OCI-LY7 (cell line): ENCODE data around the gene CPNE4. TPM values are rescaled to one million over a fixed set of nuclear protein-coding genes. Genes with fewer than 3 reads are reported as not detected.

ENCODE experiments used
- BruUV-seq: library from RNA; stranded (reverse); fragments of 400-500 nt; replicated peaks from 2 replicates; lab custom pipeline; 2021; lab: Mats Ljungman, UMichigan
- CTCF ChIA-PET: fragments of 300-600 bp; sonication (Branson Sonifier 250); formaldehyde crosslinking; loops from one replicate; lab custom pipeline; 2022; ENCODE audit warnings: antibody characterized with exemption; ENCODE audit not compliant: unreplicated experiment; lab: Charles Lee
- POLR2A ChIA-PET: fragments of 300-600 bp; sonication (Branson Sonifier 250); formaldehyde crosslinking; loops from one replicate; lab custom pipeline; 2022; ENCODE audit warnings: antibody characterized with exemption; lab: Charles Lee
- DNase-seq: peaks from one replicate; pipeline ENCODE4 v3.0.0-alpha.2; 2015; ENCODE audit warnings: low spot score
- H2AFZ ChIP-seq: fragments of 200-600 bp; sonication (generic), shearing (Covaris generic); 2 replicates; pipeline ENCODE4 v1.6.1; 2014; ENCODE audit warnings: mild to moderate bottlenecking, antibody characterized with exemption, low read length, moderate library complexity
- H3K27ac ChIP-seq: fragments of 200-600 bp; sonication (generic); 2 replicates; pipeline ENCODE4 v1.5.1; 2014; ENCODE audit warnings: mixed run types, low read depth, mild to moderate bottlenecking, moderate library complexity, low read length, inconsistent platforms; ENCODE audit not compliant: poor library complexity, severe bottlenecking
- H3K36me3 ChIP-seq: fragments of 200-600 bp; sonication (generic); 2 replicates; pipeline ENCODE4 v1.6.1; 2014; ENCODE audit warnings: mild to moderate bottlenecking, antibody characterized with exemption, low read length, moderate library complexity, mixed read lengths; ENCODE audit not compliant: insufficient read depth
- H3K4me1 ChIP-seq: fragments of 200-600 bp; sonication (generic); 2 replicates; pipeline ENCODE4 v1.5.1; 2014; ENCODE audit warnings: mild to moderate bottlenecking, low read length; ENCODE audit not compliant: insufficient read depth, poor library complexity, severe bottlenecking
- H3K4me2 ChIP-seq: fragments of 200-600 bp; sonication (generic); 2 replicates; pipeline ENCODE4 v1.6.1; 2014; ENCODE audit warnings: mild to moderate bottlenecking, low read length
- H3K4me3 ChIP-seq: fragments of 200-600 bp; sonication (generic); 2 replicates; pipeline ENCODE4 v1.5.1; 2014; ENCODE audit warnings: mild to moderate bottlenecking, low read depth, low read length; ENCODE audit not compliant: poor library complexity, severe bottlenecking
- H3K79me2 ChIP-seq: fragments of 200-600 bp; sonication (generic); 2 replicates; pipeline ENCODE4 v1.6.1; 2016; ENCODE audit warnings: low read depth, mild to moderate bottlenecking, low read length, moderate library complexity, mixed read lengths; ENCODE audit not compliant: insufficient read depth
- H3K9me2 ChIP-seq: fragments of 200-600 bp; sonication (generic); 2 replicates; pipeline ENCODE4 v1.6.1; 2016; ENCODE audit warnings: mild to moderate bottlenecking, low read length, mixed read lengths; ENCODE audit not compliant: insufficient read depth
- H3K9me3 ChIP-seq: fragments of 200-600 bp; sonication (generic); 2 replicates; pipeline ENCODE4 v1.6.1; 2014; ENCODE audit warnings: mild to moderate bottlenecking, mixed run types, low read length, mixed read lengths
- H4K20me1 ChIP-seq: fragments of 200-600 bp; sonication (generic); 2 replicates; pipeline ENCODE4 v1.6.1; 2014; ENCODE audit warnings: mild to moderate bottlenecking, antibody characterized with exemption, low read length, moderate library complexity, mixed read lengths; ENCODE audit not compliant: insufficient read depth
- CTCF ChIP-seq: fragments of 200-600 bp; sonication (generic); conservative IDR thresholded peaks from 2 replicates; pipeline ENCODE4 v1.5.1; 2014; ENCODE audit warnings: mild to moderate bottlenecking, antibody characterized with exemption, low read length, moderate library complexity, mixed read lengths
- EZH2phosphoT487 ChIP-seq: fragments of 200-600 bp; sonication (generic); IDR thresholded peaks from 2 replicates; pipeline ENCODE4 v1.6.1; 2018; ENCODE audit warnings: low read depth, borderline replicate concordance, mild to moderate bottlenecking, mixed run types, antibody characterized with exemption, low read length, moderate library complexity, mixed read lengths
- intact Hi-C: fragments of 100-400 bp; cut with micrococcal nuclease; formaldehyde crosslinking; loops from one replicate; pipeline ENCODE4 v1.10.0; 2022; ENCODE audit not compliant: unreplicated experiment
- total RNA-seq, 2 experiments: library from RNA; depleted of rRNA in 1 of 2; stranded (reverse); fragments of >200 nt in 1 of 2; shearing (Covaris generic) in 1 of 2; gene quantifications; 2 replicates each; pipeline ENCODE4 v1.2.3, GENCODE V29; 2014 to 2022

CPNE4 gene
- total RNA-seq, 2 experiments from 2014 or later = not detected

GRCh38 chr3:131962982-131963381, 71.8 kb downstream of the CPNE4 start:
- intact Hi-C loops = no loop called here
- Histone ChIP-seq H3K4me2 (no peak overlapping the region), H2AFZ (no peak overlapping the region), H3K79me2 (no peaks in the 10 kb centered on the region), H3K27ac (no peak overlapping the region), H3K4me1 (no peaks in the 10 kb centered on the region), H3K36me3 (no peaks in the 10 kb centered on the region), H4K20me1 (no peaks in the 10 kb centered on the region), H3K9me3 (no peaks in the 10 kb centered on the region), H3K4me3 (no peak overlapping the region), H3K9me2 (no peaks in the 10 kb centered on the region)
- no peak for DNase-seq
- POLR2A ChIA-PET = no interaction called here
- CTCF ChIA-PET = no interaction called here
- TF ChIP-seq CTCF (no peak), EZH2phosphoT487 (no peak)
- no TSS peak for BruUV-seq

- H3K36me3 ChIP-seq = no peaks in the 10 kb centered on the region
- no peak overlapping the region for H3K4me3 ChIP-seq
- intact Hi-C loops = no loop called here
- DNase-seq = no peak
- H4K20me1 ChIP-seq = no peaks in the 10 kb centered on the region
- POLR2A ChIA-PET = interaction anchor here (0.7 kb wide), 1 partner anchor 13 kb away, joined by 3 read pairs; no protein-coding TSS in a partner anchor
- no peaks in the 10 kb centered on the region for H3K4me1 ChIP-seq
- H2AFZ ChIP-seq = no peak overlapping the region
- no peak for TF ChIP-seq CTCF
- TF ChIP-seq EZH2phosphoT487 = no peak
- BruUV-seq = no TSS peak
- H3K9me2 ChIP-seq = no peaks in the 10 kb centered on the region
- H3K9me3 ChIP-seq = no peaks in the 10 kb centered on the region
- no peak overlapping the region for H3K4me2 ChIP-seq
- CTCF ChIA-PET = no interaction called here
- H3K79me2 ChIP-seq = no peaks in the 10 kb centered on the region
- H3K27ac ChIP-seq = no peak overlapping the region
These were observed 74.5 kb downstream of the CPNE4 start for GRCh38 chr3:131960324-131960723.

GRCh38 chr3:131957980-131958379, 76.8 kb downstream of the CPNE4 start:
- no peaks in the 10 kb centered on the region for H3K79me2 ChIP-seq
- H3K27ac ChIP-seq = no peak overlapping the region
- ChIA-PET POLR2A (interaction anchor here (0.7 kb wide), 1 partner anchor 13 kb away, joined by 3 read pairs; no protein-coding TSS in a partner anchor), CTCF (no interaction called here)
- H3K4me1 ChIP-seq = no peaks in the 10 kb centered on the region
- no peaks in the 10 kb centered on the region for H4K20me1 ChIP-seq
- H2AFZ ChIP-seq = no peak overlapping the region
- intact Hi-C loops = no loop called here
- no peak for DNase-seq
- no peaks in the 10 kb centered on the region for H3K9me2 ChIP-seq
- H3K9me3 ChIP-seq = no peaks in the 10 kb centered on the region
- BruUV-seq = no TSS peak
- H3K36me3 ChIP-seq = no peaks in the 10 kb centered on the region
- no peak overlapping the region for H3K4me3 ChIP-seq
- no peak overlapping the region for H3K4me2 ChIP-seq
- TF ChIP-seq EZH2phosphoT487 (no peak), CTCF (no peak)
